ENCODE results near the gene PKIG. TPM values are rescaled to one million over a fixed set of nuclear protein-coding genes. Genes with fewer than 3 reads are reported as not detected.

PKIG gene
- total RNA-seq, 4 donors from 2014 or later: 78.2 to 108 (median 91.5) TPM

DNA sequence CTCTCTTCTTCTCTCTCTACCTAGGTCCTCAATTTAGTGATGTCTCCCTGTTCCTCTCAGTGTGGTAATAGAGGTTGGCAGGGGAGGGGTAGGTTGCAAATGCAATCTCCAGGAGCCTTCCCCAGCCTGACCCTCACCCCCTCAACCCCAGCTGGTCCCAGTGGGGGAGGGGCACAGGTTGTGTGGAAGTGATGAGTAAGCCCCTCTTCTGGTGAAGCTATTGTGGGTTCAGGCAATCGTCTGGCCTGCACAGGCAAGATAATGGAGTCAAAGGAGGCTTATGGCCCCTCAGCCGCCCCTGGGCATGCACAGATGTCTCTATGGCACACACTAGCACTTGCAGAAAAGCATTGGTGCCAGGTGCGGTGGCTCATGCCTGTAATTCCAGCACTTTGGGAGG lies 79.9 kb downstream of the PKIG start:
- DNase-seq (ENCODE audit: low spot score in 2 of 2): no peak
- Histone ChIP-seq H3K4me1 (no peaks in the 10 kb centered on the region), H3K27ac (no peak overlapping the region), H3K36me3 (no peaks in the 10 kb centered on the region), H3K4me3 (no peak overlapping the region), H3K9me3 (peaks cover 0 to 8% (median 0%) of the 10 kb centered on the region in 4 donors), H3K27me3 (peaks cover 0 to 6% of the 10 kb centered on the region in 2 donors)
- no peak for TF ChIP-seq EP300 (IDR thresholded peaks at IDR 0.05)
- no peak for TF ChIP-seq POLR2A (IDR thresholded peaks at IDR 0.05)
- TF ChIP-seq, protein P1, sequence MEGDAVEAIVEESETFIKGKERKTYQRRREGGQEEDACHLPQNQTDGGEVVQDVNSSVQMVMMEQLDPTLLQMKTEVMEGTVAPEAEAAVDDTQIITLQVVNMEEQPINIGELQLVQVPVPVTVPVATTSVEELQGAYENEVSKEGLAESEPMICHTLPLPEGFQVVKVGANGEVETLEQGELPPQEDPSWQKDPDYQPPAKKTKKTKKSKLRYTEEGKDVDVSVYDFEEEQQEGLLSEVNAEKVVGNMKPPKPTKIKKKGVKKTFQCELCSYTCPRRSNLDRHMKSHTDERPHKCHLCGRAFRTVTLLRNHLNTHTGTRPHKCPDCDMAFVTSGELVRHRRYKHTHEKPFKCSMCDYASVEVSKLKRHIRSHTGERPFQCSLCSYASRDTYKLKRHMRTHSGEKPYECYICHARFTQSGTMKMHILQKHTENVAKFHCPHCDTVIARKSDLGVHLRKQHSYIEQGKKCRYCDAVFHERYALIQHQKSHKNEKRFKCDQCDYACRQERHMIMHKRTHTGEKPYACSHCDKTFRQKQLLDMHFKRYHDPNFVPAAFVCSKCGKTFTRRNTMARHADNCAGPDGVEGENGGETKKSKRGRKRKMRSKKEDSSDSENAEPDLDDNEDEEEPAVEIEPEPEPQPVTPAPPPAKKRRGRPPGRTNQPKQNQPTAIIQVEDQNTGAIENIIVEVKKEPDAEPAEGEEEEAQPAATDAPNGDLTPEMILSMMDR (IDR thresholded peaks at IDR 0.05): no peak
- WGBS, 2 donors: 56 to 59% methylated on average over 2 of the region's 3 CpGs

DNA sequence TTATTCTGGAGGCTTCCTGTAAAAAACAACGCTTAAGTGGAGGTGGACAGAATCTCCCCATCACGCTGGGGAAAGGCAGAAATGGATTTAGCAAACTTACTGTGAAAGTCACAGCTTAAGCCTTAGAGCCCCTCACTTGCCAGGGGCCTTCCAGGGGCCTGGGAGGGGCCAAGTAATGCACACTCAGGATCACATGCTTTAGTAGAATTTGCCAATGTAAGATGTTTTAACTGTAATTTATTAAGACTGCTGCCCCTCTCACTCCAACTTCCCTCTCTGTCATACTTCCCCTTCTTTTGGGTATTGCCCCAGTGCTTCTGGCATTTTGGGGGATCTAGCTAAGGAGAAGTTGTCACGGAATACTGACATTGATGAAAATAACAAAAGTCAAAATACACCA lies 81.8 kb downstream of the PKIG start:
- WGBS, 2 donors: 63 to 64% methylated on average over 3 of the region's 3 CpGs
- Histone ChIP-seq H3K4me1 (no peaks in the 10 kb centered on the region), H3K4me3 (no peak overlapping the region), H3K27ac (no peak overlapping the region), H3K27me3 (peaks cover 0 to 6% of the 10 kb centered on the region in 2 donors), H3K36me3 (no peaks in the 10 kb centered on the region), H3K9me3 (no peaks in the 10 kb centered on the region)
- TF ChIP-seq, protein P1 (IDR thresholded peaks at IDR 0.05): no peak
- peak in 1 of 2 donors; percentile 29 for TF ChIP-seq EP300 (IDR thresholded peaks at IDR 0.05)
- no peak for TF ChIP-seq POLR2A (IDR thresholded peaks at IDR 0.05)
- DNase-seq (ENCODE audit: low spot score in 2 of 2): no peak

DNA sequence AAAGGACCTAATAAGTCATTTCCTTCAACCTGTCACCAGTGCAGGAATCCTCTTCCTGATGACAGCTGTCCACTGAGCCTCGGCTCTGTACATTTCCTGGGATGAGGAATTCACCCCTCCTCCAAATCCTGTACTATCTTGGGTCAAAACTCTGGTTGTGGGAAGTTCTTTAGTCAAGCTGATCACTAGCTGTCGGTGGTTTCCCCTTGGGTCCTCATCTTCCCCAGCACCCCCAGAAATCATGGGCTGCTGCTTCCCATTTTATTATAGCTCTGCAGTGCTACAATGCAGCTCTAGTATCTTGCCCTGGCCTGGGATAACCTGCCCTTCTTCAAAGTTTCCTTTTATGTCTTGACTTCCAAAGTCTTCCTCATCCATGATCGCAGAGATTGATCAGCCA lies 83.7 kb downstream of the PKIG start:
- Histone ChIP-seq H3K36me3 (no peaks in the 10 kb centered on the region), H3K4me3 (no peak overlapping the region), H3K27me3 (peaks cover 0 to 6% of the 10 kb centered on the region in 2 donors), H3K27ac (no peak overlapping the region), H3K4me1 (no peaks in the 10 kb centered on the region), H3K9me3 (no peaks in the 10 kb centered on the region)
- WGBS, 2 donors: 65 to 67% methylated on average over 3 of the region's 3 CpGs
- no peak for TF ChIP-seq EP300 (IDR thresholded peaks at IDR 0.05)
- no peak for DNase-seq (ENCODE audit: low spot score in 2 of 2)

Other genes starting within 250 kb of the PKIG start
- gene R3HDML, start 245.5 kb upstream of the PKIG start, total RNA-seq: not detected
- gene HNF4A, start 226.9 kb upstream of the PKIG start, total RNA-seq: not detected
- 10 to 100 TPM; 13.0 to 23.7 (median 16.9) TPM for gene TTPAL, start 106.7 kb upstream of the PKIG start, total RNA-seq
- 10 to 100 TPM; 59.7 to 97.5 (median 86.7) TPM for gene SERINC3, start 60.5 kb upstream of the PKIG start, total RNA-seq
- 10 to 100 TPM; 11.1 to 14.9 (median 12.4) TPM for gene ADA, start 69.1 kb downstream of the PKIG start, total RNA-seq
- gene CCN5, start 132.8 kb downstream of the PKIG start, total RNA-seq: 1,000 to 10,000 TPM in 1 of 4 donors, 100 to 1,000 TPM in 2, 10 to 100 TPM in 1; 84.0 to 1,826 (median 378) TPM
- gene KCNK15, start 163.3 kb downstream of the PKIG start, total RNA-seq: 1 to 10 TPM in 3 of 4 donors, under 1 TPM in 1; 0.87 to 6.0 (median 1.5) TPM
- 1 to 10 TPM in 2 of 4 donors, under 1 TPM in 2; 0.21 to 4.7 (median 1.7) TPM for gene RIMS4, start 228.0 kb downstream of the PKIG start, total RNA-seq